Ovary (tissue), 3 donors: Measurements from ENCODE around the gene PNMA1.

Source experiments
- CTCF ChIP-seq, 3 donors: fragments of 450-650 bp in 2 of 3; fragments of 200-600 bp in 1 of 3; IDR thresholded peaks; one replicate each; pipeline versions ENCODE4 v1.5.1 to v1.8.0; 2016 to 2022; ENCODE audit warnings: antibody characterized with exemption in 3 of 3, mild to moderate bottlenecking in 1 of 3
- EP300 ChIP-seq: sonication (generic); formaldehyde crosslinking; IDR thresholded peaks from one replicate; pipeline ENCODE4 v1.6.1; 2017; ENCODE audit warnings: antibody characterized with exemption
- donor health status: DM: no; HTN: no; CAD: no.

GRCh38 chr14:73747379-73748211 is 33.4 kb upstream of the PNMA1 start:
- TF ChIP-seq CTCF (IDR thresholded peaks at IDR 0.05) (no peak), EP300 (no peak)
